H1 (cell line): ENCODE data around the gene CYP11A1. TPM values are rescaled to one million over a fixed set of nuclear protein-coding genes. Genes with fewer than 3 reads are reported as not detected.

Experiments
- CTCF ChIA-PET: fragments of 300-600 bp; sonication (Branson Sonifier 250); formaldehyde crosslinking; loops from one replicate; lab custom pipeline; 2021; ENCODE audit not compliant: partially characterized antibody; lab: Charles Lee
- POLR2A ChIA-PET: fragments of 300-600 bp; sonication (Branson Sonifier 250); formaldehyde crosslinking; loops from one replicate; lab custom pipeline; 2021; ENCODE audit warnings: inconsistent platforms; ENCODE audit not compliant: partially characterized antibody; lab: Charles Lee
- DNase-seq, 2 experiments: peaks; one replicate each; pipeline versions ENCODE4 v3.0.0 to v3.0.0-alpha.2; 2010 to 2022; ENCODE audit warnings: low spot score in 2 of 2, low read depth in 1 of 2, mixed read lengths in 1 of 2
- FAIRE-seq: peaks from 2 replicates; lab custom pipeline; 2011; peaks lifted over from hg19 to GRCh38; lab: Jason Lieb, UNC
- H2AFZ ChIP-seq: 2 replicates; pipeline ENCODE4 v1.8.1; 2012; ENCODE audit warnings: low read length, inconsistent platforms
- H2AK5ac ChIP-seq: 2 replicates; pipeline ENCODE4 v1.6.1; 2013; ENCODE audit warnings: low read depth, low read length
- H2BK120ac ChIP-seq: replicated peaks from 2 replicates; pipeline ENCODE3; 2013; ENCODE audit warnings: low read depth, low read length, inconsistent platforms
- H2BK12ac ChIP-seq: 2 replicates; pipeline ENCODE4 v1.6.1; 2013; ENCODE audit warnings: low read depth, low read length
- H2BK15ac ChIP-seq: 2 replicates; pipeline ENCODE4 v1.6.1; 2013; ENCODE audit warnings: low read length
- H2BK20ac ChIP-seq: 2 replicates; pipeline ENCODE4 v1.6.1; 2013; ENCODE audit warnings: low read length
- H2BK5ac ChIP-seq: 2 replicates; pipeline ENCODE4 v1.6.1; 2013; ENCODE audit warnings: low read depth, low read length
- H3K14ac ChIP-seq: 2 replicates; pipeline ENCODE4 v1.6.1; 2013; ENCODE audit warnings: inconsistent platforms; ENCODE audit not compliant: insufficient read length
- H3K18ac ChIP-seq: 2 replicates; pipeline ENCODE4 v1.6.1; 2013; ENCODE audit warnings: low read length; ENCODE audit errors: extremely low read depth
- H3K23ac ChIP-seq: 2 replicates; pipeline ENCODE4 v1.6.1; 2013; ENCODE audit warnings: inconsistent platforms; ENCODE audit not compliant: insufficient read length
- H3K23me2 ChIP-seq: 2 replicates; pipeline ENCODE4 v1.6.1; 2013; ENCODE audit warnings: low read depth, low read length
- H3K27ac ChIP-seq: 2 replicates; pipeline ENCODE4 v1.6.1; 2011; ENCODE audit warnings: low read depth, low read length, inconsistent platforms
- H3K27me3 ChIP-seq, 4 experiments: replicated peaks in 1 of 4; 1 replicate in 1 of 4; 2 replicates in 3 of 4; pipeline versions ENCODE4 v1.6.1 to v1.8.1; 2011 to 2013; ENCODE audit warnings: low read length in 3 of 4, mild to moderate bottlenecking in 3 of 4, inconsistent platforms in 2 of 4, mixed read lengths in 2 of 4, moderate library complexity in 1 of 4; ENCODE audit not compliant: control insufficient read depth in 3 of 4, insufficient read depth in 3 of 4; ENCODE audit errors: extremely low read depth in 1 of 4
- H3K36me3 ChIP-seq, 4 experiments: 2 replicates each; pipeline versions ENCODE4 v1.6.1 to v1.8.1; 2011 to 2013; ENCODE audit warnings: mild to moderate bottlenecking in 4 of 4, low read length in 3 of 4, moderate library complexity in 2 of 4, control low read depth in 1 of 4, inconsistent platforms in 1 of 4; ENCODE audit not compliant: insufficient read depth in 4 of 4, control insufficient read depth in 2 of 4
- H3K4ac ChIP-seq: replicated peaks from 2 replicates; pipeline ENCODE3; 2013; ENCODE audit warnings: low read length, low read depth, mixed read lengths, inconsistent platforms; ENCODE audit not compliant: insufficient read length
- H3K4me1 ChIP-seq, 4 experiments: replicated peaks in 1 of 4; 1 replicate in 1 of 4; 2 replicates in 3 of 4; pipeline versions ENCODE4 v1.6.1 to v1.8.1; 2011 to 2013; ENCODE audit warnings: low read length in 3 of 4, inconsistent platforms in 2 of 4, mixed read lengths in 1 of 4; ENCODE audit not compliant: insufficient read depth in 4 of 4, control insufficient read depth in 3 of 4
- H3K4me2 ChIP-seq, 2 experiments: 2 replicates each; pipeline versions ENCODE4 v1.6.1 to v1.8.1; 2011 to 2013; ENCODE audit warnings: low read depth in 2 of 2, low read length in 2 of 2, control low read depth in 1 of 2, inconsistent platforms in 1 of 2, mild to moderate bottlenecking in 1 of 2; ENCODE audit not compliant: insufficient read depth in 1 of 2
- H3K4me3 ChIP-seq, 4 experiments: fragments of 200-600, 300-600 bp in 1 of 4; sonication (generic), shearing (Covaris generic), sonication (Bioruptor Twin) in 1 of 4; 2 replicates each; pipeline versions ENCODE4 v1.5.1 to v1.8.1; 2011 to 2016; ENCODE audit warnings: low read length in 4 of 4, low read depth in 3 of 4, control low read depth in 2 of 4, inconsistent platforms in 2 of 4, mild to moderate bottlenecking in 2 of 4, mixed read lengths in 1 of 4, moderate library complexity in 1 of 4; ENCODE audit not compliant: insufficient read depth in 2 of 4; ENCODE audit errors: extremely low read depth in 1 of 4
- H3K56ac ChIP-seq: replicated peaks from 2 replicates; pipeline ENCODE3; 2013; ENCODE audit warnings: low read depth, mild to moderate bottlenecking, mixed read lengths, low read length, inconsistent platforms; ENCODE audit not compliant: insufficient read length
- H3K79me1 ChIP-seq: 2 replicates; pipeline ENCODE4 v1.6.1; 2013; ENCODE audit warnings: low read depth, low read length, control low read depth
- H3K79me2 ChIP-seq, 2 experiments: 2 replicates each; pipeline versions ENCODE4 v1.6.1 to v1.8.1; 2012 to 2013; ENCODE audit warnings: low read length in 2 of 2, mild to moderate bottlenecking in 2 of 2, inconsistent platforms in 1 of 2; ENCODE audit not compliant: insufficient read depth in 2 of 2, control insufficient read depth in 1 of 2
- H3K9ac ChIP-seq, 4 experiments: replicated peaks in 1 of 4; 1 replicate in 1 of 4; 2 replicates in 3 of 4; pipeline versions ENCODE4 v1.6.1 to v1.8.1; 2011 to 2013; ENCODE audit warnings: low read depth in 3 of 4, low read length in 3 of 4, control low read depth in 2 of 4, mild to moderate bottlenecking in 2 of 4, moderate library complexity in 2 of 4, inconsistent platforms in 1 of 4; ENCODE audit errors: extremely low read depth in 1 of 4
- H3K9me3 ChIP-seq, 2 experiments: 2 replicates each; pipeline versions ENCODE4 v1.6.1 to v1.8.1; 2012 to 2013; ENCODE audit warnings: mild to moderate bottlenecking in 2 of 2, moderate library complexity in 2 of 2, control low read depth in 1 of 2, inconsistent platforms in 1 of 2, low read depth in 1 of 2, low read length in 1 of 2, mixed read lengths in 1 of 2; ENCODE audit not compliant: insufficient read depth in 2 of 2
- H4K20me1 ChIP-seq, 2 experiments: replicated peaks in 1 of 2; 2 replicates each; pipeline versions ENCODE3 to v1.8.1; 2011 to 2013; ENCODE audit warnings: inconsistent platforms in 2 of 2, low read length in 2 of 2, mild to moderate bottlenecking in 1 of 2; ENCODE audit not compliant: insufficient read depth in 2 of 2, control insufficient read depth in 1 of 2
- H4K5ac ChIP-seq: 2 replicates; pipeline ENCODE4 v1.6.1; 2013; ENCODE audit warnings: low read length, low read depth, mixed read lengths, inconsistent platforms; ENCODE audit not compliant: insufficient read length
- H4K8ac ChIP-seq: 2 replicates; pipeline ENCODE4 v1.8.0; 2013; ENCODE audit warnings: mild to moderate bottlenecking, moderate library complexity, low read length, inconsistent platforms; ENCODE audit not compliant: insufficient read depth; ENCODE audit errors: extremely low read depth
- H4K91ac ChIP-seq: replicated peaks from 2 replicates; pipeline ENCODE3; 2013; ENCODE audit warnings: low read length, mixed read lengths, inconsistent platforms; ENCODE audit not compliant: insufficient read length
- CEBPB ChIP-seq: IDR thresholded peaks from 2 replicates; pipeline ENCODE4 v1.6.1; 2012; ENCODE audit warnings: low read depth, low read length
- KDM4A ChIP-seq: IDR thresholded peaks from one replicate; pipeline ENCODE4 v1.7.1; 2012; ENCODE audit warnings: low read depth, mild to moderate bottlenecking, moderate library complexity, low read length, inconsistent platforms; ENCODE audit not compliant: severe bottlenecking
- KDM5A ChIP-seq: fragments of 200-600 bp; IDR thresholded peaks from 2 replicates; pipeline ENCODE4 v1.7.1; 2012; ENCODE audit warnings: mild to moderate bottlenecking, low read length, inconsistent platforms, mixed read lengths
- TEAD4 ChIP-seq: IDR thresholded peaks from 2 replicates; pipeline ENCODE4 v1.6.1; 2012; ENCODE audit warnings: low read depth, low read length, inconsistent platforms, mixed read lengths
- WGBS, 2 experiments: shearing (Covaris generic) in 1 of 2; methylation state at CpG; one replicate each; pipeline versions ENCODE4 v1.1.6 to v1.1.7; 2013 to 2015; ENCODE audit warnings: low lambda C conversion rate in 2 of 2, mixed read lengths in 2 of 2, inconsistent platforms in 1 of 2, low coverage in 1 of 2, missing lambda C conversion rate in 1 of 2; ENCODE audit not compliant: insufficient replicate concordance in 2 of 2, insufficient coverage in 1 of 2, insufficient read length in 1 of 2; ENCODE audit errors: extremely low coverage in 1 of 2, missing lambda C conversion rate in 1 of 2; 5-methylcytosine and 5-hydroxymethylcytosine counted together
- polyA plus RNA-seq, 7 experiments: library from polyadenylated mRNA; depleted of rRNA in 3 of 7; stranded (reverse) in 5 of 7; unstranded in 2 of 7; fragments of >200 nt in 5 of 7; fragments of 200-250 nt in 2 of 7; gene quantifications; 1 replicate in 5 of 7; 2 replicates in 1 of 7; 4 replicates in 1 of 7; pipeline versions ENCODE4 v1.2.1 to v1.2.3, GENCODE V29; 2011 to 2013; ENCODE audit warnings: missing spikeins in 2 of 7, mixed read lengths in 2 of 7
- total RNA-seq: library from RNA; stranded (reverse); fragmentation: NEBNext Ultra II Directional; extraction: Animal tissue kit (Norgen Biotek cat#: 25700); gene quantifications from 2 replicates; pipeline ENCODE4 v1.2.1, GENCODE V29; 2021
- TF ChIP-seq, protein P1 (sequence below): IDR thresholded peaks from 2 replicates; pipeline ENCODE4 v1.6.1; 2012; ENCODE audit warnings: inconsistent platforms

The CYP11A1 gene
- total and polyA plus RNA-seq, 2 of the 8 experiments (the other 6 are each of a cell fraction or from before 2014, with no cell fraction given): 1.9 to 7.2 TPM

GRCh38 chr15:74406517-74406916, 39.1 kb upstream of the CYP11A1 start:
- H2BK20ac ChIP-seq: no peak overlapping the region
- no peak overlapping the region for H4K8ac ChIP-seq
- no peak overlapping the region for H2BK5ac ChIP-seq
- H4K5ac ChIP-seq: no peak overlapping the region
- no peak overlapping the region for H3K9ac ChIP-seq
- no peak overlapping the region for H4K91ac ChIP-seq
- no peaks in the 10 kb centered on the region for H3K79me1 ChIP-seq
- H3K9me3 ChIP-seq: no peaks in the 10 kb centered on the region
- no peaks in the 10 kb centered on the region for H3K79me2 ChIP-seq
- peaks cover 0 to 10% (median 3%) of the 10 kb centered on the region in 4 experiments; a peak in 5 of 7 replicates for H3K4me1 ChIP-seq
- no peak overlapping the region for H3K56ac ChIP-seq
- H3K4ac ChIP-seq: no peak overlapping the region
- WGBS, 2 experiments: 85% methylated on average over 4 of the region's 4 CpGs; no CpG with 5 or more reads in 1 of the 2 experiments
- H2AFZ ChIP-seq: no peak overlapping the region
- no peak overlapping the region for H3K4me3 ChIP-seq
- no peak overlapping the region for H2BK12ac ChIP-seq
- no peak overlapping the region for H2BK15ac ChIP-seq
- ChIA-PET POLR2A (interaction anchor here (1.5 kb wide), 1 partner anchor 38 kb away, joined by 4 read pairs; no protein-coding TSS in a partner anchor), CTCF (interaction anchor here (1.2 to 5.5 kb wide), 8 partner anchors 12 to 86 kb away, joined by 3 to 48 read pairs (median 6); no protein-coding TSS in a partner anchor)
- H3K23ac ChIP-seq: no peak overlapping the region
- no peak overlapping the region for H3K14ac ChIP-seq
- H2AK5ac ChIP-seq: no peak overlapping the region
- DNase-seq (no peak), FAIRE-seq (no peak)
- peaks cover 0 to 3% of the 10 kb centered on the region in 2 experiments for H4K20me1 ChIP-seq
- no peaks in the 10 kb centered on the region for H3K23me2 ChIP-seq
- H3K18ac ChIP-seq: peak overlapping the region; percentile 6; the same call in 1 of the 2 replicates
- H3K27me3 ChIP-seq: no peaks in the 10 kb centered on the region; a peak in 2 of 7 replicates
- no peak overlapping the region for H3K4me2 ChIP-seq
- H2BK120ac ChIP-seq: no peak overlapping the region
- no peak overlapping the region for H3K27ac ChIP-seq
- peaks cover 0 to 6% (median 1%) of the 10 kb centered on the region in 4 experiments; a peak in 4 of 8 replicates for H3K36me3 ChIP-seq
- TF ChIP-seq CEBPB (no peak), TEAD4 (no peak), KDM5A (no peak), KDM4A (no peak)
- TF ChIP-seq, protein P1, sequence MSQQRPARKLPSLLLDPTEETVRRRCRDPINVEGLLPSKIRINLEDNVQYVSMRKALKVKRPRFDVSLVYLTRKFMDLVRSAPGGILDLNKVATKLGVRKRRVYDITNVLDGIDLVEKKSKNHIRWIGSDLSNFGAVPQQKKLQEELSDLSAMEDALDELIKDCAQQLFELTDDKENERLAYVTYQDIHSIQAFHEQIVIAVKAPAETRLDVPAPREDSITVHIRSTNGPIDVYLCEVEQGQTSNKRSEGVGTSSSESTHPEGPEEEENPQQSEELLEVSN: no peak
